Thyroid gland (tissue), 4 donors: ENCODE data around the gene ZNF579.

Experiments
- CTCF ChIP-seq, 6 experiments: fragments of 200-600 bp in 3 of 6; fragments of 450-650 bp in 3 of 6; sonication (generic) in 3 of 6; IDR thresholded peaks; one replicate each; pipeline ENCODE4 v1.5.1; 2016 to 2019; ENCODE audit warnings: antibody characterized with exemption in 6 of 6, mild to moderate bottlenecking in 2 of 6, inconsistent platforms in 1 of 6, moderate library complexity in 1 of 6
- POLR2A ChIP-seq, 2 donors: fragments of 450-650 bp; IDR thresholded peaks; one replicate each; pipeline ENCODE4 v1.6.1; 2017; ENCODE audit warnings: antibody characterized with exemption in 2 of 2, mild to moderate bottlenecking in 2 of 2, moderate library complexity in 1 of 2

GRCh38 chr19:55530996-55531395 lies 49.7 kb downstream of the ZNF579 start:
- TF ChIP-seq POLR2A (IDR thresholded peaks at IDR 0.05) (no peak), CTCF (IDR thresholded peaks at IDR 0.05) (no peak)
